Ishikawa (cell line): ENCODE measurements around the gene LGI1.

Experiments
- CEBPB ChIP-seq: IDR thresholded peaks from 2 replicates; pipeline ENCODE4 v1.6.1; 2012
- CREB1 ChIP-seq: IDR thresholded peaks from 2 replicates; pipeline ENCODE4 v1.6.1; 2012; ENCODE audit warnings: low read depth
- EGR1 ChIP-seq: IDR thresholded peaks from 2 replicates; pipeline ENCODE4 v1.6.1; 2012
- EP300 ChIP-seq: IDR thresholded peaks from 2 replicates; pipeline ENCODE4 v1.6.1; 2012; ENCODE audit warnings: borderline replicate concordance
- FOXM1 ChIP-seq: IDR thresholded peaks from 2 replicates; pipeline ENCODE4 v1.6.1; 2012; ENCODE audit warnings: low read depth, borderline replicate concordance
- NFIC ChIP-seq: IDR thresholded peaks from 2 replicates; pipeline ENCODE4 v1.6.1; 2012
- RAD21 ChIP-seq: IDR thresholded peaks from 2 replicates; pipeline ENCODE4 v1.6.1; 2012; ENCODE audit warnings: low read depth
- TAF1 ChIP-seq: IDR thresholded peaks from 2 replicates; pipeline ENCODE4 v1.6.1; 2012; ENCODE audit warnings: low read depth, mild to moderate bottlenecking
- TCF12 ChIP-seq: IDR thresholded peaks from 2 replicates; pipeline ENCODE4 v1.6.1; 2012; ENCODE audit warnings: low read depth
- TEAD4 ChIP-seq: IDR thresholded peaks from 2 replicates; pipeline ENCODE4 v1.6.1; 2012
- YY1 ChIP-seq: IDR thresholded peaks from 2 replicates; pipeline ENCODE4 v1.6.1; 2012; ENCODE audit warnings: low read depth
- ZBTB7A ChIP-seq: IDR thresholded peaks from 2 replicates; pipeline ENCODE4 v1.6.1; 2012; ENCODE audit warnings: low read depth
- TF ChIP-seq, protein P1 (sequence below): IDR thresholded peaks from 2 replicates; pipeline ENCODE4 v1.6.1; 2012
- TF ChIP-seq, protein P2 (sequence below): IDR thresholded peaks from 2 replicates; pipeline ENCODE4 v1.6.1; 2012
- TF ChIP-seq, protein P3 (sequence below): IDR thresholded peaks from 2 replicates; pipeline ENCODE4 v1.6.1; 2012; ENCODE audit warnings: low read depth, mild to moderate bottlenecking

Gene LGI1

DNA sequence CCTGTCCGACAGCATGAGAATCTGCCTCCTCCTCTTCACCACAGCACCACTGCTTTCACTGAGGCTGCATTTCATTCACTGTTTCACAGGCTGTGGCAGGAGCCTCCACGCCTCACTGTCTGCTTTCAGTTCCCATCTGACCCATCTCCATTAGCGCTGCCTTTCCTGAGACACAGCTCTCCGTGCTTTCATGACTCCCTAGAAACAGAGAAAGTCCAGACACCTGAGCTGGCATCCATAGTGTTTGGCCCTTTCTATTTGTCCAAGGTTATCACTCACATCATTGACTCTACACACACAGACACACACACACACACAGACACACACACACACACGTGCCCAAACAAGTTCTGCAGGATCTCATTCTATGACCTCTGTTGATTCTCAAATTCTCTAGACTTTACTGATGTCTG is 5.2 kb downstream of the LGI1 start:
- TF ChIP-seq, protein P1, sequence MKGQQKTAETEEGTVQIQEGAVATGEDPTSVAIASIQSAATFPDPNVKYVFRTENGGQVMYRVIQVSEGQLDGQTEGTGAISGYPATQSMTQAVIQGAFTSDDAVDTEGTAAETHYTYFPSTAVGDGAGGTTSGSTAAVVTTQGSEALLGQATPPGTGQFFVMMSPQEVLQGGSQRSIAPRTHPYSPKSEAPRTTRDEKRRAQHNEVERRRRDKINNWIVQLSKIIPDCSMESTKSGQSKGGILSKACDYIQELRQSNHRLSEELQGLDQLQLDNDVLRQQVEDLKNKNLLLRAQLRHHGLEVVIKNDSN = no peak
- TF ChIP-seq YY1 (no peak), TEAD4 (no peak), RAD21 (no peak), EGR1 (no peak), TAF1 (no peak), FOXM1 (no peak), TCF12 (no peak), ZBTB7A (no peak)
- TF ChIP-seq, protein P2, sequence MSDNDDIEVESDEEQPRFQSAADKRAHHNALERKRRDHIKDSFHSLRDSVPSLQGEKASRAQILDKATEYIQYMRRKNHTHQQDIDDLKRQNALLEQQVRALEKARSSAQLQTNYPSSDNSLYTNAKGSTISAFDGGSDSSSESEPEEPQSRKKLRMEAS = no peak
- TF ChIP-seq, protein P3, sequence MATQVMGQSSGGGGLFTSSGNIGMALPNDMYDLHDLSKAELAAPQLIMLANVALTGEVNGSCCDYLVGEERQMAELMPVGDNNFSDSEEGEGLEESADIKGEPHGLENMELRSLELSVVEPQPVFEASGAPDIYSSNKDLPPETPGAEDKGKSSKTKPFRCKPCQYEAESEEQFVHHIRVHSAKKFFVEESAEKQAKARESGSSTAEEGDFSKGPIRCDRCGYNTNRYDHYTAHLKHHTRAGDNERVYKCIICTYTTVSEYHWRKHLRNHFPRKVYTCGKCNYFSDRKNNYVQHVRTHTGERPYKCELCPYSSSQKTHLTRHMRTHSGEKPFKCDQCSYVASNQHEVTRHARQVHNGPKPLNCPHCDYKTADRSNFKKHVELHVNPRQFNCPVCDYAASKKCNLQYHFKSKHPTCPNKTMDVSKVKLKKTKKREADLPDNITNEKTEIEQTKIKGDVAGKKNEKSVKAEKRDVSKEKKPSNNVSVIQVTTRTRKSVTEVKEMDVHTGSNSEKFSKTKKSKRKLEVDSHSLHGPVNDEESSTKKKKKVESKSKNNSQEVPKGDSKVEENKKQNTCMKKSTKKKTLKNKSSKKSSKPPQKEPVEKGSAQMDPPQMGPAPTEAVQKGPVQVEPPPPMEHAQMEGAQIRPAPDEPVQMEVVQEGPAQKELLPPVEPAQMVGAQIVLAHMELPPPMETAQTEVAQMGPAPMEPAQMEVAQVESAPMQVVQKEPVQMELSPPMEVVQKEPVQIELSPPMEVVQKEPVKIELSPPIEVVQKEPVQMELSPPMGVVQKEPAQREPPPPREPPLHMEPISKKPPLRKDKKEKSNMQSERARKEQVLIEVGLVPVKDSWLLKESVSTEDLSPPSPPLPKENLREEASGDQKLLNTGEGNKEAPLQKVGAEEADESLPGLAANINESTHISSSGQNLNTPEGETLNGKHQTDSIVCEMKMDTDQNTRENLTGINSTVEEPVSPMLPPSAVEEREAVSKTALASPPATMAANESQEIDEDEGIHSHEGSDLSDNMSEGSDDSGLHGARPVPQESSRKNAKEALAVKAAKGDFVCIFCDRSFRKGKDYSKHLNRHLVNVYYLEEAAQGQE = no peak

DNA sequence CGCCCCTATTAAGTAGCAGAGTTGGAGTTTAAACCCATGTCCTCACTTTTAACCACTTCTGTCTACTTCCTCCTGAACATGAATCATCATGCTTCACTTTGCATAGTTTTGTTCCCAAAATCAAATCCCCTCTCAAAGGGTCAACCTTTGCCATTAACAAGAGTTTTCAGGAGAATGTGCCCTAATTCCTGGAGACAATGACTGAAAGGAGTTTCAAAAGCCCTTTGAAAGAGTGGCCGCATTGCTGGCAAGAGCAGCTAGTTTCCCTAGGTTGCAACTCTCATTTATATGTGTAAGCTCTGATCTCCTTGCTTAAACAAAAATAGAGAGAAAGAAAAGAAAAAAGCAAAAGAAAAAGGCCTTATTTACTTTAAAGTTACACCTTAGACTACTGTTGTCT is 9.2 kb downstream of the LGI1 start:
- TF ChIP-seq YY1 = no peak
- TF ChIP-seq CEBPB = no peak
- TF ChIP-seq, protein P3 = no peak
- TF ChIP-seq, protein P2 = no peak
- TF ChIP-seq NFIC = no peak
- TF ChIP-seq TEAD4 = no peak

DNA sequence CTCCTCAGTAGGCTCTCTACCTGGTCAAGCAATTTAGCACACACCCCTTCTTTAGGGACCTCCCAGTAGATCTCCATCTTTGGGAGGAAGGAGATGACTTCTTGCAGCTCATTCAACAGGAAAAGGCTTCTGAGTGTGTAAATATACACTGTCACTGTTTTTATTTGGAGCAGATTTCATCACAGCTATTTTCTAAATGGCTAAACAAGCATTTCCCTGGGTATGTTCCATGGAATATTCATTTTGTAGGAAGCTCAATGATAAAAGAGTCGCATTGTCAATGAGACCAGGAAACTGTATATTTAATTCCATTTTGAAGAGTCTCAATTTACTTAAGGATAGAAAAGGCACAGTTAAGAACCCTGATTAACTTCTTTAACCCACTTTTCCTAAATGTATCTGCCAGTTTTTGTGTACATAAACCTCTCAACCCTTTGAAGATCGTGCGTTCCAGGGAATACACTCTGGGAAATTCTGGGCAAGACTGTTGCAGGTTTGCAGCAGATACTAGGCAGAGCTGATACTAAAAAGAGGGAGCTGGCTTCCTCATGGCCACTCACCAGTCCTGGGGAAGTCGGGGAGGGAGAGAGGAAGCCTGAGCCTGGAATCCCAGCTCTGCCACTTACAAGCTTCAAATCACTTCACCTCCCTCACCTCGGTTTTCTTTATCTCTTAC is 10.1 kb downstream of the LGI1 start:
- TF ChIP-seq CEBPB (no peak), FOXM1 (no peak), EP300 (no peak), CREB1 (no peak), TCF12 (no peak), RAD21 (no peak)
- TF ChIP-seq, protein P3 = no peak
- TF ChIP-seq, protein P1 = no peak

DNA sequence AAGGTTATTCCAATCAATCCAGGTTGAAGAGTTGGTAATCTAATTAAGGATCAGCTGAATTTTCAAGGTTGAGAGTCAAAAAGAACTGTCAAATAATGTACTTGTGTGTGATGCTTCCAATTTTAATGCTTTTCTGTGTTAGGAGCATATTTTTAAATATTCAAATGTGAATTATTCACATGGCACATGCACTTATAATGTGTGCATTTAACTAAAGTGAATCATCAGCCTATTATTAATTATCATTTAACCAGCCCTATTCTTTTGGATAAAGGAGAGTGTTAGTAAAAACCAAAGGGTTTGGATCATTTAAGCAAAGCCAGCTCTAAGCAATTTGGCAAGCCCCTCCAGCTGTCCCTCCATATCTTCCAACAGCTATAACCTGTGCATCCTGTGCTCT is 11.2 kb downstream of the LGI1 start:
- TF ChIP-seq, protein P1 = no peak
- TF ChIP-seq TAF1 (no peak), TEAD4 (no peak), EP300 (no peak), FOXM1 (no peak), TCF12 (no peak), ZBTB7A (no peak)
- TF ChIP-seq, protein P2 = no peak

DNA sequence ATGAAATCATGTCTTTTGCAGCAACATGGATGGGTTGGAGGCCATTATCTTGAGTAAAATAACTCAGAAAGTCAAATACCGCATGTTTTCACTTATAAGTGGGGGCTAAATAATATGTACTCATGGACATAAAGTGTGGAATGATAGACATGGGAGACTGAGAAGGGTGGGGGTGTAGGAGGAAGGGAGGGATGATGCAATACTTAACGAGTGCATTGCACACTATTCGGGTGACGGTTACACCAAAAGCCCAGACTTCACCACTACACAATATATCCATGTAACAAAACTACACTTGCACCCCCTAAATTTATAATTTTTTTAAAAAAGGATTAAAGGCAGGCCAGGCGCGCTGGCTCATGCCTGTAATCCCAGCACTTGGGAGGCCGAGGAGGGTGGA is 13.6 kb downstream of the LGI1 start:
- peak; percentile 49; the same call in 1 of the 2 replicates for TF ChIP-seq CEBPB
- no peak for TF ChIP-seq EGR1
